Nucleus accumbens (tissue), 56 donors: ENCODE results near the gene CNNM2.

Source experiments
- DNase-seq, 56 donors: peaks; one replicate each; lab custom pipeline; 2025; lab: John Stamatoyannopoulos, UW

CNNM2 gene

GRCh38 chr10:102917962-102918816, at the start of gene CNNM2:
Gene CNNM2, plus strand, starts transcription at chr10:102918294. Its CDS starts 187 bp downstream, at chr10:102918481.
- DNase-seq = peak; percentile 94 to 100 (median 99)

- DNase-seq = no peak
These were observed 49.2 kb upstream of the CNNM2 start for GRCh38 chr10:102868911-102869257.

DNA sequence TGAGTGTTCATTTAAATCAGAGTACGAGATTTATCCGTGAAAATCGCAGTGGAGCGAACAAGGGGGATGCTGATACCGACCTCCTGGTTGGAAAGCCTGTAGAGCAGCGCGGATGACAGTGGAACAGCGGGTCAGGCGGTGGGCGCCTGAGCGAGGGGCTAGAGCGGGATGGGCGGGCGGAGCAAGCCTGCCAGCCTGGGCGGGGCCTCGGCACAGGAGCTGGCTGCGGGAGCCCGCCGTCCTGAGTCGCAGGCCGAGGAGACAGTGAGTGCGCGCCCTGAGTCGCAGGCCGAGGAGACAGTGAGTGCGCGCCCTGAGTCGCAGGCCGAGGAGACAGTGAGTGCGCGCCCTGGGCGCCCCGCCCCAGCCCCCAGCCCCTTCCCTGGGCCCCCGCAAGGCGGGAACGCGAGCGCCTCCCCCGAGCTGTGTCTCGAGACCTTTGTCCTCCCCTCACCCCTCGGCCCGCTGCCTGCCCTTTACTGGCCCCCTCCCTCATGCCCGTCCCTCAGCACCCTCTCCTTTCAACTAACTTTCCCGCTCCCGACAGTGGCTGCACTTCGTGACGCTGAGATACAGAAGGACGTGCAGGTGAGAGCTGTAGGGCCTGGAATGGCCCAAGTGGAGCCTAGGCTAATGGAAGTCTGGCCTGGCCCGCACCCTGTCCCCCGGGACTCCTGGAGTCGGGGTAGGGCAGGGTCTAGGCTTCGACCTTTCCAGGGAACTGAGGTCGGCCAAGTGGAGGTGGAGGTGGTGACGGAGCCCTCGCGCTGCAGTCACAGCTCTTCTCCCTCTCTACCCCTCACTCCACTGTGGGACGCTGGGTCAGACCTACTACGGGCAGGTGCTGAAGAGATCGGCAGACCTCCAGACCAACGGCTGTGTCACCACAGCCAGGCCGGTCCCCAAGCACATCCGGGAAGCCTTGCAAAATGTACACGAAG, 48.6 kb upstream of the CNNM2 start, which contains the start of gene AS3MT:
Gene AS3MT, plus strand, starts transcription at position 213 of the 941 bp plus-strand sequence. Its CDS starts 123 bp downstream, at position 336.
- DNase-seq = peak in 20 of 56 donors; percentile 10 to 44 (median 26)

GRCh38 chr10:102870221-102870620, 47.9 kb upstream of the CNNM2 start:
- peak in 1 of 56 donors; percentile 0 for DNase-seq

DNA sequence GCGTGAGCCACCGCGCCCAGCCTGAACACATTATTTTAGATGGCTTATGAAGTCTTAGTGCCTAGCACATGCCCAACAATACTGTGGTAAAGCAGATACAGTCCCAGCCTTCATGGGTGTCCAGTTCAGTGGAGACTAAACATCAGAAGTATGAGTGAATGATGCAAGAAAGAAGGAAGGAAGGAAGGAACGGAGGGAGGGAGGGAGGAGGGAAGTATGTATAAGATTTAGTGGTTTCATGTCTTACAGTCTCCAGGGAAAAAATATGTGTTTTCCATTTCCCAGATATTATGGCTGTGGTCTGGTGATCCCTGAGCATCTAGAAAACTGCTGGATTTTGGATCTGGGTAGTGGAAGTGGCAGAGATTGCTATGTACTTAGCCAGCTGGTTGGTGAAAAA, 45.9 kb upstream of the CNNM2 start:
- DNase-seq = no peak

- DNase-seq = no peak
These were observed 41.3 kb upstream of the CNNM2 start for GRCh38 chr10:102876747-102877153.

DNA sequence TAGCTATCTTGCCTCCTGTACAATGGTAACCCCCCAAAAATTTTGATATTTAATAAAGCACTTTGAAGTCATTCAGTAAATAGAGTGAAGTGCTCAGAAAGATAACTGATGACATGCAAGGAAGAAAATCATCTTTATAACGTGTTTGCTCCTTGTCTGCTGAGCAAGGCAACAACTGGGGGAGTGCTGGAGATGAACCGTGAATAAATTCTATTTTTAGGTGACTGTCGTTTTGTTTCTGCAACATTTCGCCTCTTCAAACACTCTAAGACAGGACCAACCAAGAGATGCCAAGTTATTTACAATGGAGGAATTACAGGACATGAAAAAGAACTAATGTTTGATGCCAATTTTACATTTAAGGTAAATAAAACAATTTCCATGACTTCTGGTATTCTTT, 39.5 kb upstream of the CNNM2 start:
- no peak for DNase-seq

DNA sequence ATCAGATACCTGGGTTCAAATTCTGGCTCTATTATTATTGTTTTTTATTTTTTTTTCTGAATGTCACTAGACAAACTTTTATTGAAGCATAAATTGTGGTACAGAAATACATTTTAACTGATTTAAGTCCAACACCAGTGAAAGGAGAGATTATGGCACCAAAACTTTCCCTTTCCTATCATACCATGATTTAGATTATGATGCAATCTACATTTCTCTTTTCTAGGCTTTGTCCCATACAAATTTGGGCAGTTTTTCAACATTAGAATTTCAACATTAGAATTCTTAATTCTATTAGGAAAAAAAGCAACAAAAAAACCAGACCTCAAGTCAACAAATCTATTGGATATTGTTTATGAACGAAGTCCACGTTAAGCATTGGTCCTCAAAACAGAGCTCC, 37.8 kb upstream of the CNNM2 start:
- no peak for DNase-seq

DNA sequence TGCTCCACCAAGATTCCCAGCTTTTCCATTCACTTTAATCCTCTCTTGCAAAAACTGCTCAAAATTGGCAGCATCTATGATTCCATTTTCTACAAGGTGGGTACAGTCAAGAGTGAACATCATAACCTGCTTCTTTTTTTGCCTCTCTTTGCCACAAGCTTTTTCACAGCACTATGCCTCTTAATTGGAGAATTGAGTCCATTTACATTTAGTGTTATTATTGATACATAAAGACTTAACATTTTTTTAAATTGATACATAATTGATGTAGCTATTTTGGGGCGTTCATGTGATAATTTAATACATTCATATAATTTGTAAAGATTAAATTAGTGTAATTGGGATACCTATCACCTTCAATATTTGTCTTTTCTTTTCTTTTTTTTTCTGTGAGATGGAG, 30.0 kb upstream of the CNNM2 start:
- DNase-seq = no peak

- no peak for DNase-seq
These were observed 23.5 kb upstream of the CNNM2 start for GRCh38 chr10:102894466-102895213.

- no peak for DNase-seq
These were observed 18.1 kb upstream of the CNNM2 start for GRCh38 chr10:102900006-102900405.

DNA sequence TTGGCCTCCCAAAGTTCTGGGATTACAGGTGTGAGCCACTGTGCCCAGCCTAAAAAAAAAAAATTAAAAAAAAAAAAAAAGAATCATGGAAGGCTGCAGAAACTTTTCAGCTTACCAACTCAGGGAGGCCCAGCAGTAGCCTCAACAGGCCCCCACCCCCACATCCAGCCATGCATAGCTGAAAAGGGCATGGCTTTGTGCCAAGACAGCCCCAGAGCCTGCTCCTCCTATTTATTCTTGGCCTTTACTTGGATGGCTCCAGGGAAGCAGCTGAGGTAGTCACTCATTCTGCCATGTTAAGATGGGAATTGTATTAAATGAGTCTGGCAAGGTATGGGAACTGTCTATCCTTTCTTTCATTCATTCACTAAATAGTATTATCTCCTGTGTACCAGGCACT, 13.7 kb upstream of the CNNM2 start:
- DNase-seq = no peak

GRCh38 chr10:102906507-102906906, 11.6 kb upstream of the CNNM2 start:
- DNase-seq = no peak

DNA sequence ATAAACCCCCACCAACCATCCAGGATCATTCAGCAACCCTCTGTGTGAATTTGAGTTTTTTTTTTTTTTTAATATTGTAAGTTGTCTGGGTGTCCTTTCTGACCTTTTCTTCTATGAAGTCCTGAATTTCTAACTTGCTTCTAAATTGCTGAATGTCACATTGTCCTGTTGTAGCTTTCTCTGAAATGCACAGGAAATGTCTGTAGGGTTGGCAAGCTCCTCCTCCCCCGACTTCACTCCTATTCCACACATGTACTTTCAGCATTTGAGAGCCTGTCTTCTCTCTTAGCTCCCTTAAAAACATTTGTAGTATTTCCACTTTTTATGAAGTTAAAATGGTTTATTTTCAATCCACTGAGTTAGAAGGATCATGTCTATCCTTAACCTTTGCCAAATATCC, 3.3 kb upstream of the CNNM2 start:
- no peak for DNase-seq

GRCh38 chr10:102916173-102916572, 1.9 kb upstream of the CNNM2 start:
- DNase-seq = no peak

GRCh38 chr10:102917314-102917961, 656 bp upstream of the CNNM2 start:
- peak in 54 of 56 donors; percentile 32 to 95 (median 78) for DNase-seq

GRCh38 chr10:102918817-102919245, 737 bp downstream of the CNNM2 start:
- peak in 20 of 56 donors; percentile 17 to 55 (median 43) for DNase-seq

DNA sequence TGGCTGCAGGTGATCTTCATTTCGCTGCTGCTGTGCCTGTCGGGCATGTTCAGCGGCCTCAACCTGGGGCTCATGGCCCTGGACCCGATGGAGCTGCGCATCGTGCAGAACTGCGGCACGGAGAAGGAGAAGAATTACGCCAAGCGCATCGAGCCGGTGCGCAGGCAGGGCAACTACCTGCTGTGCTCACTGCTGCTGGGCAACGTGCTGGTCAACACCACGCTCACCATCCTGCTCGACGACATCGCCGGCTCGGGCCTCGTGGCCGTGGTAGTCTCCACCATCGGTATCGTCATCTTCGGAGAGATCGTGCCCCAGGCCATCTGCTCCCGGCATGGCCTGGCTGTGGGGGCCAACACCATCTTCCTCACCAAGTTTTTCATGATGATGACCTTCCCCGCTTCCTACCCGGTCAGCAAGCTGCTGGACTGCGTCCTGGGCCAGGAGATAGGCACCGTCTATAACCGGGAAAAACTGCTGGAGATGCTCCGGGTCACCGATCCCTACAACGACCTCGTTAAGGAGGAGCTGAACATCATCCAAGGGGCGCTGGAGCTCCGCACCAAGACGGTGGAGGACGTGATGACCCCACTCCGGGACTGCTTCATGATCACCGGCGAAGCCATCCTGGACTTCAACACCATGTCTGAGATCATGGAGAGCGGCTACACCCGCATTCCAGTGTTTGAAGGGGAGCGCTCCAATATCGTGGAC, 1.3 kb downstream of the CNNM2 start:
- DNase-seq = peak in 21 of 56 donors; percentile 3 to 54 (median 23)
